ENCODE data around the gene UQCC3. TPM values are rescaled to one million over a fixed set of nuclear protein-coding genes. Genes with fewer than 3 reads are reported as not detected.
"Not testable (repeated sequence)": the region's sequence is repeated elsewhere in the genome, so short reads cannot be mapped to it uniquely, and the experiment has no call there.

UQCC3 gene
- total RNA-seq, 2 experiments from 2014 or later: 6.7 to 6.8 TPM

- ATAC-seq (ENCODE audit: low read depth) (no peak), DNase-seq (no peak)
- peaks cover under 1% of the 10 kb centered on the region for H3K4me1 Mint-ChIP-seq
- POLR2A ChIA-PET: interaction anchor here (0.5 to 1.6 kb wide), 8 partner anchors 14 to 110 kb away, joined by 3 to 7 read pairs (median 4); partner anchors contain the start of genes LBHD1, MTA2 and UQCC3
- H3K36me3 Mint-ChIP-seq: peaks cover 10% of the 10 kb centered on the region
- peaks cover 10% of the 10 kb centered on the region for H3K27me3 Mint-ChIP-seq
- no peak within 1 kb of the TSS for H3K4me3 Mint-ChIP-seq
- H3K9me3 Mint-ChIP-seq: no peaks in the 10 kb centered on the region
- peak within 1 kb of the TSS; percentile 28 for H3K27ac Mint-ChIP-seq
Observed at GRCh38 chr11:62689421-62690183, 18.1 kb downstream of the UQCC3 start, which contains the start of gene LRRN4CL. Gene LRRN4CL (minus strand): TSS chr11:62689530. CDS start chr11:62688508, 1,022 bp downstream.

- not testable (repeated sequence) for ATAC-seq (ENCODE audit: low read depth); H3K27me3 Mint-ChIP-seq; DNase-seq; H3K9me3 Mint-ChIP-seq; H3K4me1 Mint-ChIP-seq; H3K27ac Mint-ChIP-seq; H3K4me3 Mint-ChIP-seq
- POLR2A ChIA-PET: interaction anchor here (1.0 to 1.8 kb wide), 6 partner anchors 10 to 102 kb away, joined by 3 to 11 read pairs (median 4); partner anchors contain the start of genes C11orf98, CSKMT, LBHD1 and TUT1
- peaks cover 10% of the 10 kb centered on the region for H3K36me3 Mint-ChIP-seq
Observed at GRCh38 chr11:62693624-62694023, 22.2 kb downstream of the UQCC3 start.

GRCh38 chr11:62694455-62695167, 23.1 kb downstream of the UQCC3 start:
- ATAC-seq (ENCODE audit: low read depth) (peak; percentile 86), DNase-seq (peak; percentile 68)
- Mint-ChIP-seq H3K4me1 (peaks cover 5% of the 10 kb centered on the region), H3K27me3 (no peaks in the 10 kb centered on the region), H3K27ac (peak overlapping the region; percentile 52), H3K36me3 (peaks cover 10% of the 10 kb centered on the region), H3K4me3 (no peak overlapping the region), H3K9me3 (no peaks in the 10 kb centered on the region)
- POLR2A ChIA-PET: interaction anchor here (0.7 to 1.8 kb wide), 10 partner anchors 11 to 168 kb away, joined by 3 to 11 read pairs (median 3); partner anchors contain the start of genes C11orf98, CSKMT, INTS5 and LBHD1

- DNase-seq: no peak
- H3K27ac Mint-ChIP-seq: no peak overlapping the region
- POLR2A ChIA-PET: interaction anchor here (1.1 to 1.8 kb wide), 2 partner anchors 80 to 139 kb away, joined by 3 to 4 read pairs; no protein-coding TSS in a partner anchor
- peaks cover 15% of the 10 kb centered on the region for H3K4me1 Mint-ChIP-seq
- ATAC-seq (ENCODE audit: low read depth): no peak
- H3K27me3 Mint-ChIP-seq: no peaks in the 10 kb centered on the region
- H3K9me3 Mint-ChIP-seq: no peaks in the 10 kb centered on the region
- no peak overlapping the region for H3K4me3 Mint-ChIP-seq
- H3K36me3 Mint-ChIP-seq: peaks cover 12% of the 10 kb centered on the region
Observed at GRCh38 chr11:62702246-62702645, 30.8 kb downstream of the UQCC3 start.

- POLR2A ChIA-PET: interaction anchor here (0.6 to 1.0 kb wide), 2 partner anchors 15 to 131 kb away, joined by 3 to 5 read pairs; partner anchors contain the start of gene EEF1G
- not testable (repeated sequence) for DNase-seq; H3K27ac Mint-ChIP-seq; ATAC-seq (ENCODE audit: low read depth); H3K4me3 Mint-ChIP-seq; H3K9me3 Mint-ChIP-seq; H3K27me3 Mint-ChIP-seq
- peaks cover 12% of the 10 kb centered on the region for H3K36me3 Mint-ChIP-seq
- H3K4me1 Mint-ChIP-seq: peaks cover 26% of the 10 kb centered on the region
Observed at GRCh38 chr11:62703921-62704320, 32.4 kb downstream of the UQCC3 start.

GRCh38 chr11:62705413-62705812, 33.9 kb downstream of the UQCC3 start:
- peaks cover 13% of the 10 kb centered on the region for H3K36me3 Mint-ChIP-seq
- H3K27me3 Mint-ChIP-seq: no peaks in the 10 kb centered on the region
- ATAC-seq (ENCODE audit: low read depth) (no peak), DNase-seq (no peak)
- peak overlapping the region; percentile 73 for H3K27ac Mint-ChIP-seq
- POLR2A ChIA-PET: interaction anchor here (0.7 to 8.3 kb wide), 18 partner anchors 9 to 176 kb away, joined by 3 to 107 read pairs (median 4); partner anchors contain the start of genes C11orf98, CSKMT, HNRNPUL2 and LBHD1
- H3K4me3 Mint-ChIP-seq: peak overlapping the region; percentile 91
- H3K4me1 Mint-ChIP-seq: peaks cover 35% of the 10 kb centered on the region
- no peaks in the 10 kb centered on the region for H3K9me3 Mint-ChIP-seq

- Mint-ChIP-seq H3K36me3 (peaks cover 16% of the 10 kb centered on the region), H3K9me3 (no peaks in the 10 kb centered on the region), H3K27me3 (no peaks in the 10 kb centered on the region), H3K4me3 (peak overlapping the region; percentile 91), H3K4me1 (peaks cover 39% of the 10 kb centered on the region), H3K27ac (peak overlapping the region; percentile 73)
- POLR2A ChIA-PET: interaction anchor here (0.5 to 8.3 kb wide), 22 partner anchors 10 to 175 kb away, joined by 3 to 107 read pairs (median 4); partner anchors contain the start of genes C11orf98, CSKMT, HNRNPUL2 and LBHD1
- peak; percentile 43 for ATAC-seq (ENCODE audit: low read depth)
- DNase-seq: peak; percentile 95
Observed at GRCh38 chr11:62705880-62706849, 34.7 kb downstream of the UQCC3 start.

- no peak for DNase-seq
- H3K4me3 Mint-ChIP-seq: peak overlapping the region; percentile 91
- no peaks in the 10 kb centered on the region for H3K27me3 Mint-ChIP-seq
- ATAC-seq (ENCODE audit: low read depth): no peak
- H3K27ac Mint-ChIP-seq: peak overlapping the region; percentile 73
- POLR2A ChIA-PET: interaction anchor here (0.8 to 8.3 kb wide), 10 partner anchors 20 to 174 kb away, joined by 3 to 107 read pairs (median 24); partner anchors contain the start of genes C11orf98, CSKMT, HNRNPUL2 and LBHD1
- peaks cover 16% of the 10 kb centered on the region for H3K36me3 Mint-ChIP-seq
- peaks cover 39% of the 10 kb centered on the region for H3K4me1 Mint-ChIP-seq
- no peaks in the 10 kb centered on the region for H3K9me3 Mint-ChIP-seq
Observed at GRCh38 chr11:62706850-62707247, 35.4 kb downstream of the UQCC3 start.

- Mint-ChIP-seq H3K27me3 (no peaks in the 10 kb centered on the region), H3K4me1 (peaks cover 43% of the 10 kb centered on the region), H3K4me3 (peak within 1 kb of the TSS; percentile 91), H3K36me3 (peaks cover 15% of the 10 kb centered on the region), H3K9me3 (no peaks in the 10 kb centered on the region), H3K27ac (peak within 1 kb of the TSS; percentile 98)
- ATAC-seq (ENCODE audit: low read depth) (no peak), DNase-seq (no peak)
- POLR2A ChIA-PET: interaction anchor here (0.6 to 8.3 kb wide), 15 partner anchors 19 to 174 kb away, joined by 3 to 107 read pairs (median 9); partner anchors contain the start of genes C11orf98, CSKMT, GANAB and HNRNPUL2
Observed at GRCh38 chr11:62707277-62707861, 35.9 kb downstream of the UQCC3 start, which contains the start of the genes BSCL2 and GNG3. Gene BSCL2 (minus strand): TSS chr11:62707424. CDS start chr11:62707195, 229 bp downstream. Gene GNG3 (plus strand): TSS chr11:62707676. CDS start chr11:62708296, 620 bp downstream.

- POLR2A ChIA-PET: interaction anchor here (0.6 to 8.3 kb wide), 28 partner anchors 7 to 279 kb away, joined by 3 to 107 read pairs (median 6); partner anchors contain the start of genes C11orf98, CSKMT, EEF1G and GANAB
- no peaks in the 10 kb centered on the region for H3K9me3 Mint-ChIP-seq
- no peak for DNase-seq
- H3K27me3 Mint-ChIP-seq: no peaks in the 10 kb centered on the region
- peak overlapping the region; percentile 98 for H3K27ac Mint-ChIP-seq
- no peak for ATAC-seq (ENCODE audit: low read depth)
- peaks cover 51% of the 10 kb centered on the region for H3K4me1 Mint-ChIP-seq
- peaks cover 15% of the 10 kb centered on the region for H3K36me3 Mint-ChIP-seq
- peak overlapping the region; percentile 91 for H3K4me3 Mint-ChIP-seq
Observed at GRCh38 chr11:62708392-62708791, 36.9 kb downstream of the UQCC3 start.

- ATAC-seq (ENCODE audit: low read depth) (peak; percentile 43), DNase-seq (peak; percentile 67)
- POLR2A ChIA-PET: interaction anchor here (0.6 to 8.3 kb wide), 34 partner anchors 8 to 280 kb away, joined by 3 to 107 read pairs (median 5); partner anchors contain the start of genes C11orf98, CSKMT, EEF1G and GANAB
- no peaks in the 10 kb centered on the region for H3K27me3 Mint-ChIP-seq
- H3K4me3 Mint-ChIP-seq: peak overlapping the region; percentile 91
- peaks cover 55% of the 10 kb centered on the region for H3K4me1 Mint-ChIP-seq
- peaks cover 19% of the 10 kb centered on the region for H3K36me3 Mint-ChIP-seq
- no peaks in the 10 kb centered on the region for H3K9me3 Mint-ChIP-seq
- peak overlapping the region; percentile 98 for H3K27ac Mint-ChIP-seq
Observed at GRCh38 chr11:62708793-62709192, 37.3 kb downstream of the UQCC3 start.
